BE2C (cell line): ENCODE measurements around the gene CXCR1.
A peak's percentile ranks its signal among the peaks of the same experiment; 100 is the strongest.

Experiments used
- DNase-seq: peaks from one replicate; pipeline ENCODE4 v3.0.0-alpha.2; 2020
- H3K27me3 ChIP-seq: fragments of 250-450 bp; sonication (Bioruptor Pico); 2 replicates; pipeline ENCODE4 v1.5.1; 2020; ENCODE audit warnings: mild to moderate bottlenecking
- H3K36me3 ChIP-seq: fragments of 250-450 bp; sonication (Bioruptor Pico); 2 replicates; pipeline ENCODE4 v1.5.1; 2020; ENCODE audit warnings: mild to moderate bottlenecking
- H3K4me1 ChIP-seq: fragments of 250-450 bp; sonication (Bioruptor Pico); 2 replicates; pipeline ENCODE4 v1.5.1; 2020
- H3K4me3 ChIP-seq: 2 replicates; pipeline ENCODE4 v1.5.1; 2011; ENCODE audit warnings: low read depth, low read length
- H3K9me3 ChIP-seq: fragments of 250-450 bp; sonication (Bioruptor Pico); 2 replicates; pipeline ENCODE4 v1.5.1; 2020
- CTCF ChIP-seq: IDR thresholded peaks from 2 replicates; pipeline ENCODE4 v1.5.1; 2012; ENCODE audit warnings: mild to moderate bottlenecking, low read depth, low read length

Gene CXCR1

GRCh38 chr2:218194880-218195279 is 28.1 kb upstream of the CXCR1 start:
- DNase-seq: peak; percentile 42
- 0 out of 2 replicates have a peak, but pooled peaks cover 3% of the 10 kb centered on the region for H3K27me3 ChIP-seq
- TF ChIP-seq CTCF: no peak
- H3K4me1 ChIP-seq: peaks cover 8% of the 10 kb centered on the region
- no peaks in the 10 kb centered on the region for H3K9me3 ChIP-seq
- H3K4me3 ChIP-seq: no peak overlapping the region
- no peaks in the 10 kb centered on the region for H3K36me3 ChIP-seq

- Histone ChIP-seq H3K4me3 (no peak overlapping the region), H3K4me1 (peaks cover 8% of the 10 kb centered on the region), H3K36me3 (no peaks in the 10 kb centered on the region), H3K27me3 (0 out of 2 replicates have a peak, but pooled peaks cover 3% of the 10 kb centered on the region), H3K9me3 (no peaks in the 10 kb centered on the region)
- no peak for TF ChIP-seq CTCF
- no peak for DNase-seq
Measured at GRCh38 chr2:218193701-218194100, 26.9 kb upstream of the CXCR1 start.

- Histone ChIP-seq H3K4me1 (peaks cover 8% of the 10 kb centered on the region), H3K9me3 (no peaks in the 10 kb centered on the region), H3K27me3 (0 out of 2 replicates have a peak, but pooled peaks cover 3% of the 10 kb centered on the region), H3K4me3 (no peak overlapping the region), H3K36me3 (no peaks in the 10 kb centered on the region)
- DNase-seq: no peak
- TF ChIP-seq CTCF: no peak
Measured at GRCh38 chr2:218192902-218193430, 26.2 kb upstream of the CXCR1 start.

GRCh38 chr2:218188528-218188927 is 21.8 kb upstream of the CXCR1 start:
- Histone ChIP-seq H3K36me3 (no peaks in the 10 kb centered on the region), H3K27me3 (no peaks in the 10 kb centered on the region), H3K4me3 (no peak overlapping the region), H3K4me1 (no peaks in the 10 kb centered on the region), H3K9me3 (no peaks in the 10 kb centered on the region)
- no peak for TF ChIP-seq CTCF
- DNase-seq: no peak

GRCh38 chr2:218187296-218188015 is 20.7 kb upstream of the CXCR1 start:
- Histone ChIP-seq H3K4me3 (no peak overlapping the region), H3K9me3 (no peaks in the 10 kb centered on the region), H3K27me3 (no peaks in the 10 kb centered on the region), H3K4me1 (no peaks in the 10 kb centered on the region), H3K36me3 (no peaks in the 10 kb centered on the region)
- TF ChIP-seq CTCF: no peak
- DNase-seq: no peak

- Histone ChIP-seq H3K9me3 (no peaks in the 10 kb centered on the region), H3K36me3 (no peaks in the 10 kb centered on the region), H3K4me1 (no peaks in the 10 kb centered on the region), H3K27me3 (no peaks in the 10 kb centered on the region), H3K4me3 (no peak overlapping the region)
- DNase-seq: no peak
- no peak for TF ChIP-seq CTCF
Measured at GRCh38 chr2:218186876-218187275, 20.1 kb upstream of the CXCR1 start.
